H9 (cell line): ENCODE measurements around the gene ST3GAL6. TPM values are rescaled to one million over a fixed set of nuclear protein-coding genes. Genes with fewer than 3 reads are reported as not detected.

Experiments
- DNase-seq: peaks from one replicate; pipeline ENCODE4 v3.0.0-alpha.2; 2017
- H2AFZ ChIP-seq: one replicate; pipeline ENCODE4 v1.6.1; 2013; ENCODE audit warnings: mild to moderate bottlenecking, low read length, control low read depth, moderate library complexity
- H2AK5ac ChIP-seq: 2 replicates; pipeline ENCODE4 v1.6.1; 2013; ENCODE audit warnings: low read length, control low read depth, mixed read lengths; ENCODE audit not compliant: insufficient read length
- H2BK120ac ChIP-seq: one replicate; pipeline ENCODE4 v1.6.1; 2013; ENCODE audit warnings: low read depth, mild to moderate bottlenecking, low read length, control low read depth, inconsistent platforms; ENCODE audit not compliant: poor library complexity, severe bottlenecking
- H2BK12ac ChIP-seq: 2 replicates; pipeline ENCODE4 v1.6.1; 2013; ENCODE audit warnings: low read length, control low read depth, mixed read lengths, low read depth; ENCODE audit not compliant: insufficient read length
- H2BK15ac ChIP-seq: 2 replicates; pipeline ENCODE4 v1.6.1; 2013; ENCODE audit warnings: low read depth, low read length, control low read depth
- H2BK20ac ChIP-seq: one replicate; pipeline ENCODE4 v1.6.1; 2013; ENCODE audit warnings: low read depth, mild to moderate bottlenecking, low read length, control low read depth, inconsistent platforms; ENCODE audit not compliant: poor library complexity, severe bottlenecking
- H2BK5ac ChIP-seq: 2 replicates; pipeline ENCODE4 v1.6.1; 2013; ENCODE audit warnings: low read length, control low read depth, mixed read lengths; ENCODE audit not compliant: insufficient read length
- H3K14ac ChIP-seq: 2 replicates; pipeline ENCODE4 v1.6.1; 2013; ENCODE audit warnings: low read length, control low read depth; ENCODE audit not compliant: insufficient read depth
- H3K18ac ChIP-seq: 2 replicates; pipeline ENCODE4 v1.6.1; 2013; ENCODE audit warnings: low read depth, mild to moderate bottlenecking, mixed read lengths, low read length, control low read depth; ENCODE audit not compliant: insufficient read length
- H3K23ac ChIP-seq: 2 replicates; pipeline ENCODE4 v1.6.1; 2013; ENCODE audit warnings: low read length, control low read depth, mixed read lengths, low read depth; ENCODE audit not compliant: insufficient read length
- H3K23me2 ChIP-seq: 2 replicates; pipeline ENCODE4 v1.6.1; 2013; ENCODE audit warnings: low read depth, mild to moderate bottlenecking, mixed read lengths, low read length, control low read depth; ENCODE audit not compliant: insufficient read length, poor library complexity, severe bottlenecking
- H3K27ac ChIP-seq: 2 replicates; pipeline ENCODE4 v1.5.1; 2013; ENCODE audit warnings: low read length, control low read depth, mixed read lengths, low read depth; ENCODE audit not compliant: insufficient read length
- H3K27me3 ChIP-seq: 2 replicates; pipeline ENCODE4 v1.6.1; 2013; ENCODE audit warnings: low read length, control low read depth, inconsistent platforms; ENCODE audit not compliant: insufficient read depth
- H3K4ac ChIP-seq: 2 replicates; pipeline ENCODE4 v1.6.1; 2013; ENCODE audit warnings: low read depth, mild to moderate bottlenecking, control low read depth, inconsistent platforms, low read length, moderate library complexity
- H3K4me1 ChIP-seq: 2 replicates; pipeline ENCODE4 v1.6.1; 2013; ENCODE audit warnings: low read length, control low read depth, inconsistent platforms; ENCODE audit not compliant: insufficient read depth
- H3K4me2 ChIP-seq: 2 replicates; pipeline ENCODE4 v1.6.1; 2013; ENCODE audit warnings: low read length, control low read depth, mixed read lengths; ENCODE audit not compliant: insufficient read length, insufficient read depth
- H3K56ac ChIP-seq: 2 replicates; pipeline ENCODE4 v1.6.1; 2013; ENCODE audit warnings: low read depth, mild to moderate bottlenecking, mixed read lengths, low read length, control low read depth; ENCODE audit not compliant: insufficient read length
- H3K79me1 ChIP-seq: 2 replicates; pipeline ENCODE4 v1.6.1; 2013; ENCODE audit warnings: low read depth, mild to moderate bottlenecking, moderate library complexity, low read length, control low read depth, inconsistent platforms; ENCODE audit not compliant: insufficient read depth, poor library complexity, severe bottlenecking
- H3K79me2 ChIP-seq: 2 replicates; pipeline ENCODE4 v1.6.1; 2013; ENCODE audit warnings: low read length, control low read depth, inconsistent platforms; ENCODE audit not compliant: insufficient read depth
- H3K9ac ChIP-seq: 2 replicates; pipeline ENCODE4 v1.6.1; 2013; ENCODE audit warnings: low read length, control low read depth, mixed read lengths; ENCODE audit not compliant: insufficient read length; ENCODE audit errors: extremely low read depth
- H3K9me3 ChIP-seq: one replicate; pipeline ENCODE4 v1.6.1; 2013; ENCODE audit warnings: low read depth, low read length, inconsistent platforms; ENCODE audit not compliant: control insufficient read depth
- H3T11ph ChIP-seq: one replicate; pipeline ENCODE4 v1.6.1; 2013; ENCODE audit warnings: mild to moderate bottlenecking, low read length, control low read depth, inconsistent platforms
- H4K20me1 ChIP-seq: one replicate; pipeline ENCODE4 v1.6.1; 2013; ENCODE audit not compliant: control insufficient read depth, insufficient read length, insufficient read depth
- H4K5ac ChIP-seq: 2 replicates; pipeline ENCODE4 v1.6.1; 2013; ENCODE audit warnings: low read depth, mild to moderate bottlenecking, mixed read lengths, low read length, control low read depth; ENCODE audit not compliant: insufficient read length
- H4K8ac ChIP-seq: replicated peaks from 2 replicates; pipeline ENCODE4 v1.6.1; 2013; ENCODE audit warnings: low read length, control low read depth, mixed read lengths, low read depth; ENCODE audit not compliant: insufficient read length
- H4K91ac ChIP-seq: 2 replicates; pipeline ENCODE4 v1.6.1; 2013; ENCODE audit warnings: low read depth, mild to moderate bottlenecking, moderate library complexity, mixed read lengths, low read length, control low read depth; ENCODE audit not compliant: insufficient read length
- H3K27ac Mint-ChIP-seq, 3 experiments: 2 replicates in 2 of 3; 3 replicates in 1 of 3; pipeline ENCODE4 v1.8.0; 2020 to 2021; ENCODE audit warnings: mixed read lengths in 3 of 3, mild to moderate bottlenecking in 1 of 3, moderate library complexity in 1 of 3
- H3K27me3 Mint-ChIP-seq: 2 replicates; pipeline ENCODE4 v1.8.0; 2021; ENCODE audit warnings: low read depth, mild to moderate bottlenecking, moderate library complexity, mixed read lengths
- H3K36me3 Mint-ChIP-seq, 3 experiments: 2 replicates in 2 of 3; 3 replicates in 1 of 3; pipeline ENCODE4 v1.8.0; 2020 to 2021; ENCODE audit warnings: low read depth in 3 of 3, mixed read lengths in 3 of 3; ENCODE audit not compliant: insufficient read depth in 1 of 3
- H3K4me1 Mint-ChIP-seq, 2 experiments: 2 replicates each; pipeline ENCODE4 v1.8.0; 2020; ENCODE audit warnings: mixed read lengths in 2 of 2
- H3K4me3 Mint-ChIP-seq, 2 experiments: 2 replicates in 1 of 2; 3 replicates in 1 of 2; pipeline ENCODE4 v1.8.0; 2020 to 2021; ENCODE audit warnings: mild to moderate bottlenecking in 2 of 2, mixed read lengths in 2 of 2, moderate library complexity in 1 of 2
- H3K9me3 Mint-ChIP-seq, 2 experiments: 2 replicates in 1 of 2; 3 replicates in 1 of 2; pipeline ENCODE4 v1.8.0; 2020; ENCODE audit warnings: mild to moderate bottlenecking in 2 of 2, mixed read lengths in 2 of 2, moderate library complexity in 1 of 2
- WGBS: extraction: QIAGEN DNeasy Blood & Tissue Kit; methylation state at CpG from one replicate; pipeline ENCODE4 v1.1.7; 2013; ENCODE audit warnings: missing lambda C conversion rate, low lambda C conversion rate, mixed read lengths; ENCODE audit not compliant: insufficient read length; ENCODE audit errors: extremely low coverage; 5-methylcytosine and 5-hydroxymethylcytosine counted together
- total RNA-seq: library from RNA; stranded (reverse); gene quantifications from 2 replicates; pipeline ENCODE4 v1.2.1, GENCODE V29; 2021
- TF ChIP-seq, protein P1 (sequence below): fragments of 200-600 bp; sonication (generic); conservative IDR thresholded peaks from 3 replicates; pipeline ENCODE4 v1.8.0; 2021; ENCODE audit warnings: antibody characterized with exemption, mild to moderate bottlenecking

ST3GAL6 gene
- total RNA-seq, 1 experiment from 2014 or later, result 6.4 TPM

DNA sequence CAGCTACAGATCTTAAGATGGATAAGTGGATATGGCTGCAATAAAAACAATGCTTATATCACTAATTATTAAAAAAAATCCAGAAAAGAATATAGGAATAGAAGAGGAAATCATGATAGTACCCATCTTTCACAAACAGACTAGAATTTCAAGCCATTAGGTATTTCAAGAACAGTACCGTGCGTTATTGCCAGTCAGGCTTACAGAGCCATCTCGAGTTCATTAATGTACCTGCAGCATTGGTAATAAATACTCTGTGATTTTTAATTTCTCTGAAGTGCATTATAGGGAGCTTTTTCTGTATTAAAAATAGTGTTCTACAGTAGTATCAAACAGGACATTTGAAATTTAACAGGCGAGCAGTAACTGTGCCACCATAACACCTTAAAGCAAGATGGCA, 35.7 kb downstream of the ST3GAL6 start:
- no peaks in the 10 kb centered on the region for H4K20me1 ChIP-seq
- no CpG with 5 or more reads among the region's 4 CpGs for WGBS
- TF ChIP-seq, protein P1, sequence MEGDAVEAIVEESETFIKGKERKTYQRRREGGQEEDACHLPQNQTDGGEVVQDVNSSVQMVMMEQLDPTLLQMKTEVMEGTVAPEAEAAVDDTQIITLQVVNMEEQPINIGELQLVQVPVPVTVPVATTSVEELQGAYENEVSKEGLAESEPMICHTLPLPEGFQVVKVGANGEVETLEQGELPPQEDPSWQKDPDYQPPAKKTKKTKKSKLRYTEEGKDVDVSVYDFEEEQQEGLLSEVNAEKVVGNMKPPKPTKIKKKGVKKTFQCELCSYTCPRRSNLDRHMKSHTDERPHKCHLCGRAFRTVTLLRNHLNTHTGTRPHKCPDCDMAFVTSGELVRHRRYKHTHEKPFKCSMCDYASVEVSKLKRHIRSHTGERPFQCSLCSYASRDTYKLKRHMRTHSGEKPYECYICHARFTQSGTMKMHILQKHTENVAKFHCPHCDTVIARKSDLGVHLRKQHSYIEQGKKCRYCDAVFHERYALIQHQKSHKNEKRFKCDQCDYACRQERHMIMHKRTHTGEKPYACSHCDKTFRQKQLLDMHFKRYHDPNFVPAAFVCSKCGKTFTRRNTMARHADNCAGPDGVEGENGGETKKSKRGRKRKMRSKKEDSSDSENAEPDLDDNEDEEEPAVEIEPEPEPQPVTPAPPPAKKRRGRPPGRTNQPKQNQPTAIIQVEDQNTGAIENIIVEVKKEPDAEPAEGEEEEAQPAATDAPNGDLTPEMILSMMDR, result no peak
- no peaks in the 10 kb centered on the region for H3K4me1 ChIP-seq
- H2AK5ac ChIP-seq, result no peak overlapping the region
- no peak overlapping the region for H3K4me3 Mint-ChIP-seq
- no peak overlapping the region for H3K18ac ChIP-seq
- no peaks in the 10 kb centered on the region for H3K79me1 ChIP-seq
- no peak overlapping the region for H2BK20ac ChIP-seq
- no peak overlapping the region for H2BK120ac ChIP-seq
- H3K23ac ChIP-seq, result no peak overlapping the region
- H3K79me2 ChIP-seq, result no peaks in the 10 kb centered on the region
- no peak overlapping the region for H3K27ac Mint-ChIP-seq
- no peak overlapping the region for H4K8ac ChIP-seq
- no peaks in the 10 kb centered on the region for H3K27me3 Mint-ChIP-seq
- H2AFZ ChIP-seq, result no peak overlapping the region
- H3K56ac ChIP-seq, result no peak overlapping the region
- H3K4me2 ChIP-seq, result no peak overlapping the region
- H2BK5ac ChIP-seq, result no peak overlapping the region
- H3K4ac ChIP-seq, result no peak overlapping the region
- no peak overlapping the region for H2BK15ac ChIP-seq
- no peak overlapping the region for H3K14ac ChIP-seq
- H3K23me2 ChIP-seq, result no peaks in the 10 kb centered on the region
- H4K5ac ChIP-seq, result no peak overlapping the region
- no peak overlapping the region for H3K27ac ChIP-seq
- no peak overlapping the region for H2BK12ac ChIP-seq
- no peak overlapping the region for H3T11ph ChIP-seq
- H3K4me1 Mint-ChIP-seq, result no peaks in the 10 kb centered on the region
- no peak for DNase-seq
- no peaks in the 10 kb centered on the region for H3K27me3 ChIP-seq
- no peak overlapping the region for H3K9ac ChIP-seq
- no peak overlapping the region for H4K91ac ChIP-seq
- peaks cover 6 to 44% (median 28%) of the 10 kb centered on the region in 3 experiments; a peak in 6 of 7 replicates for H3K36me3 Mint-ChIP-seq
- H3K9me3 Mint-ChIP-seq, result peaks cover 0 to 4% of the 10 kb centered on the region in 2 experiments; a peak in 2 of 5 replicates
- H3K9me3 ChIP-seq, result no peaks in the 10 kb centered on the region
